ENCODE data around the gene ASCL1.
A peak's percentile ranks its signal among the peaks of the same experiment; 100 is the strongest.

Gene ASCL1

GRCh38 chr12:102913453-102914226 lies 43.8 kb upstream of the ASCL1 start:
- no peak for DNase-seq (ENCODE audit: low spot score)
- no peak for TF ChIP-seq CTCF (IDR thresholded peaks at IDR 0.05; ENCODE audit: extremely low read depth, insufficient read depth, missing control alignments)
- in situ Hi-C loops (cut with MboI; ENCODE audit: low pct_unique_long_range_greater_than_20kb, low sequenced_read_pairs, unreplicated experiment), result no loop called here

- no peak for TF ChIP-seq CTCF (IDR thresholded peaks at IDR 0.05; ENCODE audit: extremely low read depth, insufficient read depth, missing control alignments)
- no peak for DNase-seq (ENCODE audit: low spot score)
- in situ Hi-C loops (cut with MboI; ENCODE audit: low pct_unique_long_range_greater_than_20kb, low sequenced_read_pairs, unreplicated experiment), result no loop called here
Measured at GRCh38 chr12:102916252-102917025, 41.0 kb upstream of the ASCL1 start.

GRCh38 chr12:102917026-102917787 lies 40.3 kb upstream of the ASCL1 start, which contains the start of gene PAH:
Gene PAH, minus strand, starts transcription at chr12:102917244. Its CDS starts 114 bp downstream, at chr12:102917130.
- TF ChIP-seq CTCF (IDR thresholded peaks at IDR 0.05; ENCODE audit: extremely low read depth, insufficient read depth, missing control alignments), result peak; percentile 28
- in situ Hi-C loops (cut with MboI; ENCODE audit: low pct_unique_long_range_greater_than_20kb, low sequenced_read_pairs, unreplicated experiment), result no loop called here

GRCh38 chr12:102918840-102919239 lies 38.6 kb upstream of the ASCL1 start:
- TF ChIP-seq CTCF (IDR thresholded peaks at IDR 0.05; ENCODE audit: extremely low read depth, insufficient read depth, missing control alignments), result no peak
- in situ Hi-C loops (cut with MboI; ENCODE audit: low pct_unique_long_range_greater_than_20kb, low sequenced_read_pairs, unreplicated experiment), result no loop called here
- DNase-seq (ENCODE audit: low spot score), result no peak

More at GRCh38 chr12:102917026-102917787, 40.3 kb upstream of the ASCL1 start, which contains the start of gene PAH:
- DNase-seq (ENCODE audit: low spot score), result no peak

GRCh38 chr12:102920271-102920670 lies 37.2 kb upstream of the ASCL1 start:
- no peak for TF ChIP-seq CTCF (IDR thresholded peaks at IDR 0.05; ENCODE audit: extremely low read depth, insufficient read depth, missing control alignments)
- DNase-seq (ENCODE audit: low spot score), result no peak
- in situ Hi-C loops (cut with MboI; ENCODE audit: low pct_unique_long_range_greater_than_20kb, low sequenced_read_pairs, unreplicated experiment), result no loop called here

GRCh38 chr12:102921240-102921639 lies 36.2 kb upstream of the ASCL1 start:
- DNase-seq (ENCODE audit: low spot score), result no peak
- no peak for TF ChIP-seq CTCF (IDR thresholded peaks at IDR 0.05; ENCODE audit: extremely low read depth, insufficient read depth, missing control alignments)
- in situ Hi-C loops (cut with MboI; ENCODE audit: low pct_unique_long_range_greater_than_20kb, low sequenced_read_pairs, unreplicated experiment), result no loop called here

All from GM13977 (cell line).